GM18517 (cell line): ENCODE results near the gene SLC1A6.
"Not testable (repeated sequence)": the region's sequence is repeated elsewhere in the genome, so short reads cannot be mapped to it uniquely, and the experiment has no call there.

Experiments used
- ATAC-seq: cut with Tn5 transposase; IDR thresholded peaks from one replicate; pipeline ENCODE4 v1.9.1; 2021; ENCODE audit warnings: mild to moderate bottlenecking, moderate library complexity; ENCODE audit not compliant: unreplicated experiment

SLC1A6 gene

DNA sequence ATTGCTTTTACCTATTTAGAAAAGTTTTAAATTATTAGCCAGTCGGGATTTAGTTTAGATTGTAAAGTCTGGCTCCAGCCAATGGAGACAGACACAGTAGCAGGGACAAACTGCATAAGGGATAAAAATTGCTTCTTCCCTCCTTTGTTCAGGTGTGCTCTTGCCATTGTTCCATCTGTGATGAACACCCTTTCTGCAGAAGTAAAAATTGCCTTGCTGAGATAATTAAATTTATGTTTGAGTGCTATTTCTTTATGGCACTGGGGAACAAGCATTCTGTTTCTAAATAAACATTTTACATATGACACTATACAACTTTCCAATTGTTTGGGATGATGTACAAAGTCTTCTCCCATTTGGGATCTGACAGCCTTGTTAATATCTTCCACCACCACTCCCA, 20.4 kb downstream of the SLC1A6 start:
- ATAC-seq, result no peak

- ATAC-seq, result no peak
These were observed 22.2 kb downstream of the SLC1A6 start for GRCh38 chr19:14957464-14957863.

GRCh38 chr19:14954071-14954655, 25.5 kb downstream of the SLC1A6 start:
- no peak for ATAC-seq

DNA sequence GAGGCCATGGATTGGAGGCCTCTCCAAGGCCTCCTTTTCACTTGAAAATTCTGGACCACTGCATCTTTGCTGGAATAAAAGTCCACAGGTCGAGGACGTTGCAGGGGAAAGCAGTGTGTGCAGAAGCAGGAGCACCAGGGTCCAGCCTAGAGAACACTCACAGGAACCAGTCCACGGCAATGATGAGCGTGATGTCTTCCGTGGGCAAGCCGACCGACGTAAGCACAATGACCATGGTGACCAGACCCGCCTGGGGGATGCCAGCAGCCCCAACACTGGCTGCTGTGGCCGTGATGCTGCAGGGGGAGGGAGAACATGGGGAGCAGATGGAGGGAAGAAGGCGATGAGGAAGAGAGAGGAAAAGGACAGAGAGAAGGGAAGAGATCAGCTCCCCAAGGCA, 26.9 kb downstream of the SLC1A6 start:
- ATAC-seq, result no peak

GRCh38 chr19:14950421-14950820, 29.2 kb downstream of the SLC1A6 start:
- no peak for ATAC-seq

GRCh38 chr19:14949876-14950275, 29.8 kb downstream of the SLC1A6 start:
- no peak for ATAC-seq

DNA sequence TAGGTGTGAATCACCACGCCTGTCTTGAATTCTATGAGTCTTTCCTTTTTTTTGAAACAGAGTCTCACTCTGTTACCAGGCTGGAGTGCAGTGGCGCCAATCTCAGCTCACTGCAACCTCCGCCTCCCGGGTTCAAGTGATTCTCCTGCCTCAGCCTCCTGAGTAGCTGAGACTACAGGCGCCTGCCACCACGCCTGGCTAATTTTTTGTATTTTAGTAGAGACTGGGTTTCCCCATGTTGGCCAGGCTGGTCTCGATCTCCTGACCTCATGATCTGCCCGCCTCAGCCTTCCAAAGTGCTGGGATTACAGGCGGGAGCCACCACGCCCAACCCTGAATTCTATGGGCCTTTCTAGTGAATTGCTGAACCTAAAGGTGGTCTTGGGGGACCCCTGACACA, 30.3 kb downstream of the SLC1A6 start:
- ATAC-seq, result not testable (repeated sequence)

GRCh38 chr19:14944456-14944855, 35.2 kb downstream of the SLC1A6 start:
- ATAC-seq, result no peak

DNA sequence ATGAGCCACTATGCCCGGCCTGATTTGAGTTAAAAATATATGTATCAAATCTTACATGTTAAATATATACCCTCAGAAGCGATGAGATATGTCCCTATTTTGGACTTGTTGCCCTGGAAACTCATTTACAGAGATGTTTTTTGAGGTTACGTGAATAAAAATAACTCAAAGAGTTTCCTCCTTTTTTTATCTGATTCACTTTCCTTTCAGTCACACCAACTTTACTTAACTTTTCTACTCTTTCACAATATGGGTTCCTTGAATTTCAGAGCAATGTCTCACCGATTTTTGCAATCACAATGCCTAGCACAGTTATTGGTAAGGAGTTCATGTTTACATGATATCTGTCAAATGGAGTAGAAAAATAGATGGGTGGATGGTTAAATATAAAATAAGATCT, 36.1 kb downstream of the SLC1A6 start:
- ATAC-seq, result no peak

GRCh38 chr19:14941189-14941588, 38.5 kb downstream of the SLC1A6 start, which contains the start of gene OR7C2:
Gene OR7C2 (plus strand): TSS chr19:14941489. CDS start chr19:14941489, 0 bp downstream.
- no peak for ATAC-seq

DNA sequence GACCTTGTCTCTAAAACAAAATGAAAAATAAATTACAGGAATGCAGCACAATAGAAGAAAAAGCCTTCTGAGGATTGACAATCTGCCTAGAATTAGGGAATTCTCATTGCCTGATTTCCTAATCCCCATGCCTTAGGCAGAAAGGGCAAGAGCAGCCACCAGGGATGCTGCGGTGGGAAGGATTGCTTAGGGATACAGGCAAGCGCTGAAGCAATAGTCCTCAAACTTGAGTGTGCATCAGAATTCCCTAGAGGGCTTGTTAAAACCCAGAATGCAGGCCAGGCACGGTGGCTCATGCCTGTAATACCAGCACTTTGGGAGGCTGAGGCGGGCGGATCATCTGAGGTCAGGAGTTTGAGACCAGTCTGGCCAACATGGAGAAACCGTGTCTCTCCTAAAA, 39.4 kb downstream of the SLC1A6 start:
- ATAC-seq, result no peak

- no peak for ATAC-seq
These were observed 46.2 kb downstream of the SLC1A6 start for GRCh38 chr19:14933506-14933905.

DNA sequence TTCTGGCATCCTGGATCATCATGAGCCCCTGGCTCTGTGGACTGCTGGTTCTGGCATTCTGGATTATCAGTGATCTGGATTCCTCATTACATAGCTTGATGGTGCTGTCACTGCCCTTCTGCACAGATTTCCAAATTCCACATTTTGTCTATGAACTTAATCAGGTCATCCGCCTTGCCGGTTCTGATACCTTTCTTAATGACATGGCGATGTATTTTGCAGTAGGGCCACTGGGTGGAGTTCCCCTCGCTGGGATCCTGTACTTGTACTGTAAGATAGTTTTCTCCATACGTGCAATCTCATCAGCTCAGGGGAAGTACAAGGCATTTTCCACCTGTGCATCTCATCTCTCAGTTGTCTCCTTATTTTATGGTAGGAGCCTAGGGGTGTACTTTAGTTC, 62.8 kb downstream of the SLC1A6 start:
- ATAC-seq, result no peak

GRCh38 chr19:14915116-14915515, 64.5 kb downstream of the SLC1A6 start:
- no peak for ATAC-seq

- ATAC-seq, result no peak
These were observed 73.0 kb downstream of the SLC1A6 start for GRCh38 chr19:14906711-14907110.

DNA sequence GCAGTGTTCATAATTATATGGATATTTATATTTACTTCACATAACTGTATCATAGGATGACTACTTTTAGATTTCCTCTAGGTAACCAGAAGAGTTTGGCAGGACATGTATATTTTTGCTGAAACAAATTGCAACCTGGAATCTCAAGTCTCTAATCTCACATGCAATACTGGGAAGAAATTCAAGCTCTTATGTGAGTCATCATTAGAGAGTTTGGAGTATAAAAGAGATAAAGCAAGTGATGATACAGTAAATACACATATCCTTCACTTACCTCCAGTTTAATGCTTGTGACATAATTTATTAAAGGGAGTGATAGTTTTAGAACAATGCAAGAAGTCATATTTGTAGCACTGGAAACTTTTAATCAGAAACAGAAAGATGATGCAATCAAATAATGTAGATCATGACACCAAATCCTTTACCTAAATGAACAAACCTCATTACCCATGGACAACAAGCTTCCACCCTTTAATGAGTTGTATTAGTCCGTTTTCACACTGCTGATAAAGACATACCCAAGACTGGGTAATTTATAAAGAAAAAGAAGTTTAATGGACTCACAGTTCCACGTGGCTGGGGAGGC, 77.9 kb downstream of the SLC1A6 start:
- ATAC-seq, result no peak
